Activated T-cell treated with anti-CD3 and anti-CD28 coated beads, Interleukin-2, amount 50 U/mL, for 24 hours (primary cell): ENCODE results near the gene GRM8.

Experiments used
- DNase-seq: peaks from one replicate; pipeline ENCODE4 v3.0.0-alpha.2; 2020
- H3K27ac Mint-ChIP-seq: 2 replicates; pipeline ENCODE4 v1.8.0; 2020; ENCODE audit warnings: mild to moderate bottlenecking, mixed read lengths
- H3K27me3 Mint-ChIP-seq: 2 replicates; pipeline ENCODE4 v1.8.0; 2020; ENCODE audit warnings: mixed read lengths
- H3K36me3 Mint-ChIP-seq: 2 replicates; pipeline ENCODE4 v1.8.0; 2020; ENCODE audit warnings: low read depth, mixed read lengths
- H3K4me1 Mint-ChIP-seq: 2 replicates; pipeline ENCODE4 v1.8.0; 2020; ENCODE audit warnings: low read depth, mixed read lengths
- H3K4me3 Mint-ChIP-seq: 2 replicates; pipeline ENCODE4 v1.8.0; 2020; ENCODE audit warnings: mild to moderate bottlenecking, moderate library complexity, mixed read lengths
- H3K9me3 Mint-ChIP-seq: 2 replicates; pipeline ENCODE4 v1.8.0; 2020; ENCODE audit warnings: mixed read lengths

Gene GRM8

DNA sequence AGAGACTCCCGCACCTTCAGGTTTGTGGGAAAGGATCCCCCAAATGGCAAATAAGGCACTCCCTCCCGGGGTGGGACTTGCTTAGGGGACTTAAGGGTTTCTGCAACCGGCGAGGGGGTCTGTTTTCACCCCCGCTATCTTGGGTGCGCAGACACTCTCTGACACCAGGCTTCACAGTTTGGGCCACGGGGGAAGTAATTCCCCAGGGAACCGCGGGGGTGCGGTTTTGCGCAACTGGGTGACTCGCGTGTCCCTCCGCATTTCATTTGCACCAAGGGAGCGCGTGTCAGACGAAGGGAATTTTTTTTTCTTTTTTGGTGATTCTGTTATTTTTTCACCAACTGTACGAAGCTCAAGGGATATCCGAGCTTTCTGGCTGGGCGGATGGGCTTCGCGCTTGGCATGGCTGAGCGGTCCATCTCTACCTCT lies 1.7 kb downstream of the GRM8 start:
- Mint-ChIP-seq H3K27me3 (peaks cover 88% of the 10 kb centered on the region), H3K9me3 (no peaks in the 10 kb centered on the region), H3K4me3 (peak overlapping the region; percentile 31), H3K36me3 (no peaks in the 10 kb centered on the region), H3K27ac (no peak overlapping the region), H3K4me1 (peaks cover 17% of the 10 kb centered on the region)
- peak; percentile 33 for DNase-seq

- peaks cover 20% of the 10 kb centered on the region for H3K4me1 Mint-ChIP-seq
- no peak overlapping the region for H3K4me3 Mint-ChIP-seq
- H3K27ac Mint-ChIP-seq = no peak overlapping the region
- no peaks in the 10 kb centered on the region for H3K9me3 Mint-ChIP-seq
- DNase-seq = no peak
- no peaks in the 10 kb centered on the region for H3K36me3 Mint-ChIP-seq
- peaks cover 86% of the 10 kb centered on the region for H3K27me3 Mint-ChIP-seq
These were observed 2.3 kb downstream of the GRM8 start for GRCh38 chr7:127250312-127251035.

DNA sequence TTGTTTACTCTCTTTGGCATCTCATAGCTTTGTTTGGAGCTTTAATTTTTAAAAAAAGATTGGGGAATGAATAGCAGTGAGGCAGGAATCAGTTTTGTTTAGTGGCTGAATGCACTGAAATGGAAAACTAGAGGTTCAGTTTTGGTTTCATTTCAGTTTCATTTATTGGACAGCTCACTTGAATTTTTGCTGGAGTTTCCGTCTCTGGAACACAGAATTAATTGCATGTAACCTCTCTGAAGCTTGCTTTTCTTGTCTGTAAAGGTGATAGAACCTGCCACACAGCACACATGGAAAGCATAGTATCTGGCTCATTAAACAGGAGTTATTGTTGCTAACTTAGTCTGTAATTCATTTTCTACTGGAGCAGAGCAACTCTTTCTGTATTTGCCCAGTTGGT lies 7.1 kb downstream of the GRM8 start:
- H3K4me1 Mint-ChIP-seq = peaks cover 4% of the 10 kb centered on the region
- no peaks in the 10 kb centered on the region for H3K9me3 Mint-ChIP-seq
- no peak overlapping the region for H3K4me3 Mint-ChIP-seq
- H3K36me3 Mint-ChIP-seq = no peaks in the 10 kb centered on the region
- DNase-seq = no peak
- H3K27me3 Mint-ChIP-seq = peaks cover 84% of the 10 kb centered on the region
- no peak overlapping the region for H3K27ac Mint-ChIP-seq

DNA sequence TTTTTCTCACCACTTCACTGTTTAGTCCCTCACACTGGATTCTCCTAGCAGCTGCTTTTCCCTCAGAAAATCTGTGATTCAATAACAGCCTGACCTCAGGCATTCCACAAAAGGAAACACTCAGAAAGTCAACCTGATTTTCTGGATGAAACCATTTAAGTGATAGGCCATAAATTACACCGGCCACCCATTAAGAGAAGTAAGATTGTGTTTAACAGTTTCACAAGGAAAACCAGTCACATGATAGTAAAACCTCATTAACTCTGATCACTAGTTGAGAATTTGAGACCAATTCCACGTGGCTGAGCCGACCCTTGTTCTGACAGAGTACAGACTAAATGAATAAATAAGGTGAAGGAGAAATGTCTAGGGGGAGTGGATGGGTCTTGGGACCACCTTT lies 7.7 kb downstream of the GRM8 start:
- Mint-ChIP-seq H3K9me3 (no peaks in the 10 kb centered on the region), H3K4me3 (no peak overlapping the region), H3K27me3 (peaks cover 84% of the 10 kb centered on the region), H3K36me3 (no peaks in the 10 kb centered on the region), H3K27ac (no peak overlapping the region), H3K4me1 (peaks cover 4% of the 10 kb centered on the region)
- no peak for DNase-seq

DNA sequence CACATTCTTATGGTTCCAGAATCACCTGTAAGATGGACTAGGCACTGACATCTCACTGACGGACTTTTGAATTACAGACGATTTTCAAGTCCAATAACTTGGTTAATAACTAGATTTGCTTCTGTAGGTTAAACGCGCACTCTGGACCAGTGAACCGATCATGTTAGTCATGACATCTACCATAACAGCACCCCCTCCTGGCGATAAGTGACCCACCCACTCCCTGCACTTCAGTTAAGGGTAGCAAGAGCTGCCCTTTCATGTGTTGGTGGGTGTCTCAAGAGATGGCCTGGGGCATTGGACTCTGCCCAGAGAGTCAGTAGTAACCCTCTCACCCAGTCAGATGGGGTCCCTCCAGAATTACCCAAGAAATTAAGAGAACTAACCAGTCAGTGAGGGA lies 12.9 kb downstream of the GRM8 start:
- Mint-ChIP-seq H3K4me1 (no peaks in the 10 kb centered on the region), H3K36me3 (no peaks in the 10 kb centered on the region), H3K27me3 (peaks cover 60% of the 10 kb centered on the region), H3K9me3 (no peaks in the 10 kb centered on the region), H3K27ac (no peak overlapping the region), H3K4me3 (no peak overlapping the region)
- DNase-seq = no peak

GRCh38 chr7:127233630-127234029 lies 19.1 kb downstream of the GRM8 start:
- peaks cover 39% of the 10 kb centered on the region for H3K27me3 Mint-ChIP-seq
- no peaks in the 10 kb centered on the region for H3K4me1 Mint-ChIP-seq
- DNase-seq = no peak
- H3K4me3 Mint-ChIP-seq = no peak overlapping the region
- no peaks in the 10 kb centered on the region for H3K36me3 Mint-ChIP-seq
- no peak overlapping the region for H3K27ac Mint-ChIP-seq
- no peaks in the 10 kb centered on the region for H3K9me3 Mint-ChIP-seq

DNA sequence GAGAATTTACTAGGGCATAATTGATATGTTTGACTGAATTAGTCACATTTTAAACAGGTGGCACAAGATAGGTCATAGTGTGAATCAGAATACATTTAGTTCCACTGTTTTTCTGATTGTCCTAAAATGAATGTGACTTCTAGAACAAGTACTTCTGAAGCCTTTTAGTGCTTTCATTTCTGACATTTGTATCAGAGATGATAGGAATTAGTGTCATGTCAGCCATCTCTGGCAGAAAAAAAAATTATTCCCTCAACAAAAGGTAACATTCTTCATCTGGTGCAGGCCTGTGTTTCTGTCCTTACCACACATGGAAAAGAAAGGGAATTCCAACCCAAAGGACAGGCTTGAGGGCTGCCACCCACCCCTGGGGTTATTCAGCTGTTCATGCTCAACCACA lies 21.3 kb downstream of the GRM8 start:
- Mint-ChIP-seq H3K4me3 (no peak overlapping the region), H3K36me3 (no peaks in the 10 kb centered on the region), H3K4me1 (no peaks in the 10 kb centered on the region), H3K9me3 (no peaks in the 10 kb centered on the region), H3K27me3 (peaks cover 49% of the 10 kb centered on the region), H3K27ac (no peak overlapping the region)
- no peak for DNase-seq

DNA sequence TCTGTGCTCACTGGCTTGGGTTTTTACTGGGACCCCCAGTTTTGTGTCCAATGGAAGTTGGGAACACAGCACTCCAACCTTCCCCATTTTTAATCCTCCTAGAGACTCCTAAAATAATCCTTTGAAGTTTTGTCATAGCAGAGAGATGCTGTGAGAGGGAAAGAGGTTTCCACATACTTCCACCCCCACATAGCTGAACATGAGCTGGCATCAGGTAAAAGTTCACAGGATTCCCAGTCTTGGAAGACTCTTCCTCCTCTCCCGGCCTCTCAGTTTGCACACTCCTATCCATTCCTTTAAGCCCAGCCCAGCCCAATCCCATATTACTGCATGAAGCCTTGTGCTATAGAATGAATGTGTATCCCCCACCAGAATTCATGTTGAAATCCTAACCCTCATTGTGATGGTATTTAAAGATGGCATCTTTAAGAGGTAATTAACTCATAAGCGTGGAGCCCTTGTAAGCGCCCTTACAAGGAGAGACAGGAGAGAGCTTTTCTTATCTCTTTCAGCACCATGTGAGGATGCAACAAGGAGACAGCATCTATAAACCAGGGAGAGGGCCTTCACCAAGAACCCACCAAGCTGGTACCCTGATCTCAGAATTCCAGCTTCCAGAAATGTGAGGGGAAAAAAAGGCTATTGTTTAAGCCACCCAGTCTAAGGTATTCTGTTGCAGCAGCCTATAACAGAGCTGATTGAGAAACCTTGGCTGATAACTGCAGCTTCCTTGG lies 22.4 kb downstream of the GRM8 start:
- Mint-ChIP-seq H3K27ac (no peak overlapping the region), H3K4me1 (no peaks in the 10 kb centered on the region), H3K36me3 (no peaks in the 10 kb centered on the region), H3K27me3 (peaks cover 55% of the 10 kb centered on the region), H3K9me3 (no peaks in the 10 kb centered on the region), H3K4me3 (no peak overlapping the region)
- DNase-seq = no peak

DNA sequence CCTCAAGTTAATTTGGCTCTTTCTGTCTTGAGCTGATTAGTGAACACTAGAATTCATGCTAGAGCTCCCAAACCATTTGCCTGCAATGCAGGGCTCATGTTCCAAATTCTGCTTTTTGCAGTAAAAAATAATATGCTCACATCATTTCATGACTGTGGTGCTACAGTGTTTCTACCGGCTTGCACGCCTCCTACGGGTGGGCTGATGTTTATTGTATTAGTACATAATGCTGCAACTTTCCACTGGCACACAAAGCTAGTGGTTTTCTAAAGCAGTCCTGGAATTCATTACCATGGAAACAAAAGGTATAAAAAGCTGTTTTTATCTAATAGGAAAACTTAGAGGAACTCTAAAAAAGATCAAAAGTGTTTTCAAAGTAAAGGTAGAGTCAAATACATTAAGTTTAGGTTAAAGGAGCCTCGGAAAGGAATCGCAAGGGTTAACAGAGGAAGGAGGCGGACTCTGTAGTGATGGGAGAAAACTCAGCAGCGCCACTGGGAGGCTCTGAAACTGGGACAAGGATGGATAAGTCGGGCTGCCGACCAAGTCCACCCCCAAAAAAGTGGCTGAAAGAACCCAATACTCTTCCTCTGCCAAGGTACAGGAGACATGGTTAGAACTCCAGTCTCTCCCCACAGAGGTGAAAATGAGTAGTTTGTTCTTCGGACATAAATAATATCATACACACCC lies 25.9 kb downstream of the GRM8 start:
- Mint-ChIP-seq H3K9me3 (no peaks in the 10 kb centered on the region), H3K4me1 (no peaks in the 10 kb centered on the region), H3K27ac (no peak overlapping the region), H3K27me3 (peaks cover 53% of the 10 kb centered on the region), H3K4me3 (no peak overlapping the region), H3K36me3 (no peaks in the 10 kb centered on the region)
- no peak for DNase-seq

- H3K36me3 Mint-ChIP-seq = no peaks in the 10 kb centered on the region
- no peak for DNase-seq
- peaks cover 42% of the 10 kb centered on the region for H3K27me3 Mint-ChIP-seq
- H3K4me3 Mint-ChIP-seq = no peak overlapping the region
- no peaks in the 10 kb centered on the region for H3K4me1 Mint-ChIP-seq
- no peak overlapping the region for H3K27ac Mint-ChIP-seq
- H3K9me3 Mint-ChIP-seq = no peaks in the 10 kb centered on the region
These were observed 31.0 kb downstream of the GRM8 start for GRCh38 chr7:127221731-127222130.

- H3K4me1 Mint-ChIP-seq = no peaks in the 10 kb centered on the region
- H3K9me3 Mint-ChIP-seq = no peaks in the 10 kb centered on the region
These were observed 37.6 kb downstream of the GRM8 start for GRCh38 chr7:127214956-127215718.

GRCh38 chr7:127209886-127210285 lies 42.9 kb downstream of the GRM8 start:
- no peak for DNase-seq
- Mint-ChIP-seq H3K27me3 (peaks cover 44% of the 10 kb centered on the region), H3K27ac (no peak overlapping the region), H3K4me1 (no peaks in the 10 kb centered on the region), H3K9me3 (no peaks in the 10 kb centered on the region), H3K4me3 (no peak overlapping the region), H3K36me3 (no peaks in the 10 kb centered on the region)

More at GRCh38 chr7:127214956-127215718, 37.6 kb downstream of the GRM8 start:
- H3K4me3 Mint-ChIP-seq = no peak overlapping the region
- H3K27ac Mint-ChIP-seq = no peak overlapping the region
- H3K36me3 Mint-ChIP-seq = no peaks in the 10 kb centered on the region
- DNase-seq = no peak
- peaks cover 22% of the 10 kb centered on the region for H3K27me3 Mint-ChIP-seq

- no peaks in the 10 kb centered on the region for H3K36me3 Mint-ChIP-seq
- DNase-seq = no peak
- H3K27ac Mint-ChIP-seq = no peak overlapping the region
- no peak overlapping the region for H3K4me3 Mint-ChIP-seq
- H3K9me3 Mint-ChIP-seq = no peaks in the 10 kb centered on the region
- peaks cover 41% of the 10 kb centered on the region for H3K27me3 Mint-ChIP-seq
- H3K4me1 Mint-ChIP-seq = no peaks in the 10 kb centered on the region
These were observed 43.9 kb downstream of the GRM8 start for GRCh38 chr7:127208860-127209259.

DNA sequence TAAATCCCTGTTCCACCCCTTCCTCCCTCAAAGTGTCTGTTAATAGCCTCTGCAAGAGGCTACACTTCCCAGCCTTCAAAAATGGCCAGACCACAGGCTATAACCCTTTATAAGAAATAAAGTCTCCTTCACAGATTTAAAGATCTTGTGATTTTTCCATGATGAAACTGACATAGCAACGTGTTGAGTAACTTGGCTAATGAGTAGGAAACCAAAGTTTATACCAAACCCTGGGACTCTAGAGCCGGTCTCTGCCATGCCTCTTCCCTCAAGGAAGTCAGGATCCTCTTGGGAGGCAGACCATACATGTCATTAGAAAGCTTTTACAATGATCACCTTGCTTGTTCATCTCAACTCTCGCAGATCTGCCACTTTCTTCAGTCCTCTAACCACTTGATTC lies 44.4 kb downstream of the GRM8 start:
- no peak for DNase-seq
- no peaks in the 10 kb centered on the region for H3K36me3 Mint-ChIP-seq
- peaks cover 41% of the 10 kb centered on the region for H3K27me3 Mint-ChIP-seq
- no peaks in the 10 kb centered on the region for H3K4me1 Mint-ChIP-seq
- no peak overlapping the region for H3K27ac Mint-ChIP-seq
- H3K4me3 Mint-ChIP-seq = no peak overlapping the region
- H3K9me3 Mint-ChIP-seq = no peaks in the 10 kb centered on the region
